A673 (cell line): ENCODE results near the gene CAVIN4.

Experiments used
- CTCF ChIP-seq: fragments of 300-800, 200-600 bp; sonication (generic); conservative IDR thresholded peaks from 2 replicates; pipeline ENCODE4 v1.5.1; 2017; ENCODE audit warnings: low read depth, mild to moderate bottlenecking, antibody characterized with exemption, low read length, moderate library complexity, mixed read lengths
- EZH2 ChIP-seq: fragments of 200-600 bp; sonication (generic); IDR thresholded peaks from 2 replicates; pipeline ENCODE4 v1.6.1; 2017; ENCODE audit warnings: borderline replicate concordance, low read depth, mild to moderate bottlenecking, mixed read lengths, antibody characterized with exemption, low read length; ENCODE audit not compliant: poor library complexity, severe bottlenecking

- TF ChIP-seq CTCF (no peak), EZH2 (no peak)
These were observed 2.9 kb upstream of the CAVIN4 start for GRCh38 chr9:100575006-100575405.
